Activated T-cell treated with anti-CD3 and anti-CD28 coated beads for 48 hours (primary cell): ENCODE measurements around the gene TCF12.
A peak's percentile ranks its signal among the peaks of the same experiment; 100 is the strongest.
"Not testable (repeated sequence)": the region's sequence is repeated elsewhere in the genome, so short reads cannot be mapped to it uniquely, and the experiment has no call there.

Experiments used
- DNase-seq: peaks from one replicate; pipeline ENCODE4 v3.0.0-alpha.2; 2020; ENCODE audit warnings: low read depth

TCF12 gene

DNA sequence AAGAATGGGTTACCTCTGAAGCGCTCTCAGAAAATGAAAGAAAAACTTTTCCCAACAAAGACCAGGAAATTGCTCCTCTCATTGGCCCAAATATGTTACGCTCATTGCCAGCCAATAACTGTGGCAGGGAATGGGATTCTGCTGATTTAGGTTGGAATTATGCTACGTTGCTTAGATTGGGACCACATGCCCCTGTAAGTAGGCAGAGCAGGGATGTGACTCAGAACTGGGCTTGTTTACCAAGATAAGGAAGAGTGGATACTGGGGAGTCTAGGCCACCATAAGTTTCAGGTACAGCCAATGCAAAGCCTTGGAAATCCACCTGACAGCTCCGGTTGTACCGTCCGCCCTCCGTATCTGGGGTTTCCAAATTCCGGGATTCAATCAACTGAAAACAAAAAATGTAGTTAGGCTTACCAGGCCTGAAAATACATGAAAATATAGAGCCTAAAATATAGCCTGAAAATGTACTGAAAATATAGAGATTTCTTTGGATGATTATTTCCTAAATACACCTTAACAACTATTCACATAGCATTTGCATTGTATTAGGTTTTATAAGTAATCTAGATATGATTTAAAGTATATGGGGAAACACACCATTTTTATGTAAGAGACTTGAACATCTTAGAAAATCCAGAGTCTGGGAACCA lies 1.5 kb upstream of the TCF12 start:
- DNase-seq = no peak

DNA sequence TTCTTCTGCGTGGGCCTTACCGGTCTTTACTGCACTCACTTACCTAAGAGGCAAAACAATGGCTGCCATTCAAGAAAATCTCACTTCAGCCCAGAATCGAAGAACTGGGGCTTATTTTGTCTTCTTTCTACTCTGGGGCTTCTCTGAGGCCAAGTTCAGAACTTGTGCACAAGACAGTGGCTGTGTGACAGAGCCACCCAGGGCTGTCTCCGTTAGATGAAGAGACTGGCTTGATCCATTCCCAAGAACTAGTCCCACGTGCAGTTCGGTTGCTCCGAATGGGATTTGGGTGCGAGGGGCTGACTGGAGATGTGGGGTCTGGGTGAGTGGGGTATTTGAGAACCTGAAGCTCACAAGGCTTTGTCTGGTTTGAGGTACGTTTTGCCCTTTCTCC lies 795 bp upstream of the TCF12 start:
- DNase-seq = no peak

DNA sequence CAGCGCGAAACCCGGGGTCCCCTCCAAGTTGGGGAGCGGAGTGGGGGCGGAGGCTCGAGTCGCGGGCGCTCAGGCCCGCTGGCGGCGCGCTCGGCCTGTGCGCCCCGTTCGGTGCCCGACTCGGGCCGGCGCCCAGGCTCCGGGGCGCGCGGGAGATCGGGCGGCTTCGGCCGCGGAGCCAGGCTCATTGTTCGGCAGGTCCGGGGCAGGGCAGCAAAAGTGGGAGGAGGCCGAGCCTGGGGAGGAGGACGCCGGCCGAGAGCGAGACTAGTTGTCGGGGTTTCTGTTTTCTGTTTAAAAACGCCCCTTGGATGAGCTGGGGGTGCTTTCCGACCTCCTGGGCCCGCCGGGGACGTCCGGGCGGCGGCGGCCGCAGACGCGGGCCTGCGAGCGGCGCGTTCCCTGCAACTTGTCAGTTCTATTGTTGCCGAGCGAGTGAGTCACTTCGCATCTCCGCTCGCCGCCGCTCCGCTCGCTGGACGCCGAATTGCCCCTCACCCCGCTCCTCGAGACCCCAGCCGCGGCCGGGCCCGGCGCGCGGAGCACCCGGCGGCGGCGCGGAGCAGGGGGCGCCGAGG lies 676 bp downstream of the TCF12 start:
- DNase-seq = peak; percentile 47

DNA sequence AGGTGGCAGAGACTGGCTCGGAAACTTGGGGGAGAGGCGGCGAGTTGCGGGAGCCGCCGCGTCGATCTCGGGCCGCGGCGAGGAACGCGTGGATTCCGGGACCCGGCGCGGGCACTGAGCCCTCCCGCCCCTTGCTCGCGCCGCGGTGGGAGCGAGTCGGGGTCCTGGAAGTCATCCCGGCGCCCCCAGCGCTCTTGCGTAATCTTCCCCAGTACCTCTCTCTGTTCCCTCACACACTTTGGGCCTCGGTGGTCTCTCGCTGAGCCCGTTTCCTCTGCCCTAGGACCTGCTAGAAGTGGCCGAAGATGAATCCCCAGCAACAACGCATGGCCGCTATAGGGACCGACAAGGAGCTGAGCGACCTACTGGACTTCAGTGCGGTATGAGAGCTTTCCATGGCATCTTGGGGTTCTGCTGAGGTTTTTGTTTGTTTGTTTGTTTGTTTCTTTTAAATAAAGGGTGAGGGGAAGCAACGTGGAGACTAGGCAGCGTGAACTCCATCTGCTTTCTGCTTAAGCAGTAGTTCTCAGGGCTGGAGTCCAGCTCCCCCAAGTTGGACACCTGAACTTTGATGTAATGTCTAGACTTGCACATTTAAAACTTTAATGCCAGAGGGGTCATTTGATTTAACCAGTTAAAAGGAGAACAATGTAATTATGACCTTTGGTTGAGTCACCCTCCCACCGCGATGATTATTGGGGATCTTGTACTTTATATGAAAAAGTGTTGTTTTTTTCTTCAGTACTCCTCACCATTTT lies 1.3 kb downstream of the TCF12 start:
- DNase-seq = no peak

DNA sequence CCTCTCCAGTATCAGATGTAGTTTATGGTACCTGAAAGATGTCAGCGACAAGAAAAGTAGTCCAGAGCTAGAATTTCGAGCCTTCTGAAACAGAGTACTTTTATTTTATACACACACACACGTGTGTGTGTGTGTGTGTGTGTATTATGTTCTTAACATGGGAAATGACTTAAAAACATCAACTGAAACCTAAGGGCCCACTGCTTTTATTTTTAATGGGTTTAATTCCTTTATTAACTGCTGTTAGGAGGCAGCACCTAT lies 1.9 kb downstream of the TCF12 start:
- DNase-seq = no peak

DNA sequence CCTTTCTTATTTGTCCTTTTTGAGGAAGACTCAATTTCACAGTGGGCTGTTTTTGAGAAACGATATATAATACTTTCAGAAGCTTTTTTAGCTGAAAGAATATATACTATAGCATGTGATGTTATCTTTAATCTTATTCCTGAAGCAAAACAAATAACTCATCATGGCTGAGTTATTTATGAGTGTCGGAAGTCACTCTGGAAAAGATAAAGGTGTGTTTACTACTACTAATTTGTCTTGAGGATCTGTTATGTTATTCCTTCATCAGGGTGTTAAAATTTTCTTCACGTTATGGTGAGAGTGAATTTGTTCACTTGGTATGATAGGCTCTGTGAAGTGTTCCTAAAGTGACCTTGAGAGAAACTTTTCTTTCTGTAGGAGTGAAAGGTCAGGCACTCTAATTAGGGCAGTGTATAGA lies 4.7 kb downstream of the TCF12 start:
- DNase-seq = no peak

DNA sequence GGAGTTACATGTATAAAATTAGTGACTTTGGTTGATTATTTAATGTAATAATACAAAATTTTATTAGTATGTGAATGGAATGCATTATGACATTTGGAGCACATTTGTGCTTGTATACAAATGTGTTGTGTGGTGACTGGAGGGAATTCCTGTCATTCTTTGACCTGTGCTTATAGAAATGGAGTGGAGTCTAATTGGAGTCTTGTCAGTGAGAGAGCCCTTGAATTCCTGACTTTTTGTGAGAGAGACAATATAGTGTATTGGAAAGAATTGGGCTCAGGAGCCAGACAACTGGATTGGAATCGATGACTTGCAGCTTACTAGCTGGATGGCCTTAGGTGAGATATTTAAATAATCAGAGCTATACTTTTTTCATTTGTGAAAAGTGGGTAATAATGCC lies 9.4 kb downstream of the TCF12 start:
- DNase-seq = no peak

DNA sequence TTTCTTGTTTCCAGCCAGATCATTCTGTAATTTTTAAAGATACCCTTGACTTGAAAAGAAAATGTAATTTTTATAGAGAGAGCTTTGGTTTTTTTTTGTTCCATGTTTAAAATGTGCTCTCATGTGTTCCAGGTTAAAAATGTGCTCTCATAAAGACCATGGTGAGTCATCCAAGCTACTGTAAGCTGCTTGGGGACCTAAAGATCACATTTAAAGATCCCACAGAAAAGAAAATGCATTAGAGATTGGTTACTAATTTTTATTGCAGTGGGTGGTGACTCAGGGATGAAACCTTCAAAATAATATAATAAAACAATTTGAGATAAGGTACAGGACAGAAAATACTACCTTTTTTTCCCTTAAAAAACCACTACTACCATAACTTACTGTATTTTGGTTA lies 11.0 kb downstream of the TCF12 start:
- no peak for DNase-seq

DNA sequence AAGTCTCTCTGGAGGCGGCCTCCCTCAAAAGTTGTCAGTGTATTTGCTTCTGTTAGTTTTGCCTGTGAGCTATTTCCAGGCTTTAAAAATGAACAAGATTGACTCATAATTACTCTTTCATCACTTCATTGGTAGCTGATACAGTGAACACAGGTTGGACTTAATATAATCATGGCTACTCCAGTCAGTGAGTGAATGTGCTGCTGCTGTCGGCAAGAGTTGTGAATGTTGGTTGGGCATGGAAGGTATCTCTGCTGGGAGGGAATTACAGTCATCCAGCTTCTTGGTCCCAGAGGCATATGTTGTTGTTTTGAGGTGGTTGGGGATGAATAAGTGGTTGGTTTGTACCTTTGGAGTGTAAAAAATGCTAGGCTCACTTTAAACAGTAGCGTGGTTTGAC lies 11.5 kb downstream of the TCF12 start:
- no peak for DNase-seq

DNA sequence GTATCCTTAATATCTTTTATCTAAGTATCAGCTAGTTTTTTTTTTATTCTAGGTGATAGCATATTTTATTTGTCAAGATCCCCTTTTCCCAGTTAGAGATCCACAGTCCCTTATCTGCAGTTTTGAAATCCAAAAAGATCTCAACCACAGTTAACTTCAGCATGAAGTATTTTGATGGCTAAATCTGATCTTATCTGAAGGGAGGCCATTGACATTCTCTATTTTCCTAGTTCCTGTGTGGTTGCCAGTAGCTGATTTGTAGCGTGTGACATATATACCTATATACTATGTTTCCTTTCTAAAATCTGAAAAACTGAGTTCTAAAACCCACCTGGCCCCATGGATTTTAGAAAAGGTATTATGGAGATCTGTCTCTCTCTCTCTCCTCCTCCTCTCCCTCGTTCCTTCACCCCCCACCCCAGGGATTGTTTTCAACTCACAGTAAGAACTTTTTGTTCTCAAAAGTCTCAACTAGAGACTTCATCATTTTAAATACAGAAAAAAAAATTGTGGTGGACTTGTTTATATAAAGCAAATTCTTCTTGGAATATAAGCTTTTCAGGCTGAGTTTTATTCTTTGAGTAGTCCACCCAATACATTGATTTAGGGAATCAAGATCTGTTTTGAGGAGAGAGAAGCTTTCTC lies 12.3 kb downstream of the TCF12 start:
- DNase-seq = no peak

DNA sequence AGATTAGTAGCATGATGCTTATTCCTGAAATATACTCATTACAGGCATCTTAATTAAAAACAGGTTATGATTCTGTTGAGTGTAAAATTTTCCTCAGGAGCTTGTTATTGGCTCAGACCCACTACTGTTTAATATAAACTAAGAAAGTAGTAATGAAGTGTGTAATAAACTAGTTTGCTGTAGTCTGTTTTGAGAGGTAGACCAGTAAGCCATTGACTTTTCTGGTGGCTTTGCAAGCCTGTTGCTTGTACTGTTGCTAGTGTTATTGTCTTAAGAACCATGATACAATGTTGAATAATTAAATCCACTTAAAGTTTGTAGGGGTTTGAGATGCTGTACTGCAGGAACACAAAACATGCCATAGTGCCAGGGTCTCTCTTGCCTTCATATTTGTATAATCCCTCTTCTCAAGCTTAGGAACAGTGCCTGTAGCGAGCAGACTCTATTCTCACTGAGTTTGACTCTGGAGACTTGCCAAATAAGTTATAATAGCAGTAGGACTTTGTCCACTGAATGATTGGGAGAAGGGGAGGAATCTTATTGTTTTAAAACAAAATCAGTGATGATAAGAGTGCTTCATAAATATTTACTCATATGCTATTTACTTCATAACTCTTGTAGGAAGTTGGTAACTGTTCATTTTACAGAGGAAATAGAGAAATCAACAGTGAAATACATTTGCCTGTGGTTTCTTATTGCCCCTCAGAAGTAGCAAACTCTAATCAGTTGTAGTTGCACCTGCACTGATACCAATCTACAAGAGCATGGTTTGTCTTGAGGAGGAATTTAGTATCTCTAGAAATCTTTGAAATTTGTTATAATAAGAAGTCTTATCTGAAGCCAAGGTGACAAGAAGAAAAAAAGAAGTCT lies 13.4 kb downstream of the TCF12 start:
- DNase-seq = no peak

DNA sequence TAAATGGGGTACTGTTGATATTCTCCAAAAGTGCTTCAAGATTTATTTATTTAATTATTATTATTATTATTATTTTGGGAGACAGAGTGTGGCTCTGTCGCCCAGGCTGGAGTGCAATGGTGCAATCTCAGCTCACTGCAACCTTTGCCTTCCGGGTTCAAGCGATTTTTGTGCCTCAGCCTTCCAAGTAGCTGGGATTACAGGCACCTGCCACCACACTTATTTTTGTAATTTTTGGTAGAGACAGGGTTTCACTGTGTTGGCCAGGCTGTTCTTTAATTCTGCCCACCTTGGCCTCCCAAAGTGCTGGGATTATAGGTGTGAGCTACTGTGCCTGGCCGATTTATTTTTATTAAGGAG lies 14.0 kb downstream of the TCF12 start:
- not testable (repeated sequence) for DNase-seq

DNA sequence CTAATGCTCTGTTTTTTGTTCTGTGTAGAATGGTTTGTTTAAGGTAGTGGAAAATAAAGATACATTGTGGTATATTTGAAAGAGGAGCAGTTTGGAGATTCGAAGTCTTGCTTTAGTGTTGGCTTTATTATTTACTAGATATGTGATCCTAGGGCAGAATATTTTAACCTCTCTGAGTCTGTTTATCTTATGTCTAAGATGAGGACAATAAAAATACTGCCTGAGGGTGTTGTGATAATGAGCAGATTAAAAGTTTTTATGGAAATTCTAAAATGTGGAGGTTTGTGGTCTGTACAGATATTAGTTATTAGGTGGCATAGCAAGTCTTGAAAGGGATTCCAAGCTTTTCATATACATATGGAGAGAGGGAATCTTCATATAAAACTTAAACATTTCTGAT lies 15.0 kb downstream of the TCF12 start:
- DNase-seq = no peak

DNA sequence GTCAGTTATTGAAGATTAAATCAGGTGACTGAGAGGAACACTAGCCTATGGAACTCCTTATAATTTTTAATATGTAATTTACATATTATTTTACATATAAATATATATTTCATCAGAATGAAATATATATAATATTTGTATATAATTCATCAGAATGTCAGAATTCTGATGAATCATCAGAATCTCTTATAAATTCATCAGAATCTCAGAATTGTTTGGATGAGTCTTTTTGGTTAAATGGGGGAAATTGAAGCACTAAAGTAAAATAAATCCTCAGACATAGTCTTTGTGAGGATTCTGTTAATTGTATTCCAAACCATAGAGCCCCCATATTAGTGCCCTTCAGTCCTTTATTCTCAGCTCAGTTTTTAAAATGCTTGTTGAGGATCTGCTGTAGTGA lies 15.4 kb downstream of the TCF12 start:
- DNase-seq = no peak

DNA sequence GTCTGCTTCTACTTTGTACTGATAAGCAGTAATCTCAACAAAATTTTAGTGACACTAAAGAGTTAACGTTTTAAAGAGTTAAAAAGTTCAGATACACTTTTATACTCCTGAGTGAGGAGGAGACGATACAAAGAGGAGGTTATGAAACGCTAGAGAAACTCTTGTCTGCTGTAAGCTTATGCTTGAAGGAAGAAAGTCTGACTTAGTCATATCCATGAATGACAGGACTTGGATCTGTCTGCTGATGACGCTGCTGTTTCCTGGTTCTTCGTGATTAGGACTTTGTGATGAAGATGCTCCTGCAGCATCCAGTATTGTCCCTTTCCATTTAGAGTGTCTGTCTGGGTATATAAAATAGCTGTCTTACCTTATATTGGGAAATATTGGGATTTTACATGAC lies 15.8 kb downstream of the TCF12 start:
- DNase-seq = no peak

DNA sequence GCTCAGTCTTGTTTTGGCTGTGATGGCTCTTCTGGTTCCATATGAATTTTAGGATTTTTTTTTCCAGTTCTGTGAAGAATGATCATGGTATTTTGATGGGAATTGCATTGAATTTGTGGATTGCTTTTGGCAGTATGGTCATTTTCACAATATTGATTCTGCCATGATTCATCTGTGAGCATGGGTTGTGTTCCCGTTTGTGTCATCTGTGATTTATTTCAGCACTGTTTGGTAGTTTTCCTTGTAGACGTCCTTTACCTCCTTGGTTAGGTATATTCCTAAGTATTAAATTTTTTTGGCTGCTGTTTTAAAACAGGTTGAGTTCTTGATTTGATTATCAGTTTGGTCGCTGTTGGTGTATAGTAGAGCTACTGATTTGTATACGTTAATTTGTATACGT lies 18.5 kb downstream of the TCF12 start:
- no peak for DNase-seq

DNA sequence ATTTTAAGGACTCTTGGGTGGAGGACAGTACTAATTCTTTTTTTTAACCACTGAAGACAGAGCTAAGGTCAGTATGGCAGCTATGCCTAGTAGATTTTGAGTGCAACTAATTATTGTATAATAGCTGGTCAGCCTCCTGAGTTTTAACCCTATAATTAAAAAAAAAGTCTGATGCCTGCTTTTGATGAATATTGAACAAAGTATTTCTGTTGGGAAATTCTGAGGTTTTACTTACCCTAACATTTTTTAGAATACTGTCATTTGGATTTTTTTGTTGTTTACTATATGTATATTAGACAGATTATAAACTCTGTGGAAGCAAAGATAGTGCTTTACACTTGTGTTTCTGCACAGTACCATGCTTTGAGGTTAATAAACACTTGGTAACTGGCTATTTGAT lies 20.8 kb downstream of the TCF12 start:
- DNase-seq = no peak

DNA sequence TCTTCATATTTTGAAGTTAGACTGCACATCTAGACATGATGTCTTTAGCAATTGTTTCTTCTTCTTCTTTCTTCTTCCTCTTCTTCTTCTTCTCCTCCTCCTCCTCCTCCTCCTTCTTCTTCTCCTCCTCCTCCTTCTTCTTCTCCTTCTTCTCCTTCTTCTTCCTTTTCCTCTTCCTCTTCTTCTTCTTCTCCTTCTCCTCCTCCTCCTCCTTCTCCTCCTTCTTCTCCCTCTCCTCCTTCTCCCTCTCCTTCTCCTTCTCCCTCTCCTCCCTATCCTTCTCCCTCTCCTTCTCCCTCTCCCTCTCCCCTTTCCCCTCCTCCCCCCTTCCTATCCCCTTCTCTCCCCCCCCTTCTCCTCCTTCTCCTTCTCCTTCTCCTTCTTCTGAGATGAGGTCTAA lies 21.9 kb downstream of the TCF12 start:
- DNase-seq = no peak

DNA sequence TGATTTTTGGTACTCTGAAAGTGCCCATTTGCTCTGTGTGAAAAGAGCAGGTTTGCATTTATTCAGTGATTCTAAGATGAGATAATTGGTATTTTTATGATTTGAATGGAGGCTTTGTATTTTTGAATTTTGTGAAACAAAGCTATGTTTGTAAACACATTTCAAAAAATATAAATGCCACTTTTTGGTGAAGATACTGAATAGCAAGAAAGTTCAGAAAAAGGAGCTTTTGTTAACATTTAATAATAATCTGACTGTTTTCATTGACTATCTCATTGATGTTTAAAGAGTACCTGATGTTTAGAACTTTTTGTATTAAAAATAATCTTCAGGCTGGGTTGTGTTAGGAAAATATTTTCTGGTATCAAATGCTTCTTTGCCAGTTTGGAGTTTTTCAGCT lies 23.7 kb downstream of the TCF12 start:
- DNase-seq = no peak

DNA sequence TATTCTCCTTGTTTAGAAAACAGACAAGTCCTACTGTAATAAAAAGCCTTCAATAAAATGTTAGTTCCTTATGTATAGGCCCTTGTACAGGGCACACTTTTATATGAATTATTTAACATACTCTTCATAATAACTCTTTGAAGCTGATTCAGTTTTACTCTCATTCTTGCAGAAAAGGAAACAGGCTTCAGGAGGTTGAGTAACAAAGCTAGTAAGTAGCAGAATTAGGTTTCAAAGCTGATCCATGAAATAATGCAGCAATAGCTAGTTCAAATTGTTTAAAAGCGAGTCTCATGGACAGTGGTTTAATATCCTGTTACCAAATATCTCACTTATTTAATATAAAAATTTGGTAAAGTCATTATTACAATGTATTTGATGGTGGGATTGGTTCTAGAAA lies 25.0 kb downstream of the TCF12 start:
- DNase-seq = no peak

DNA sequence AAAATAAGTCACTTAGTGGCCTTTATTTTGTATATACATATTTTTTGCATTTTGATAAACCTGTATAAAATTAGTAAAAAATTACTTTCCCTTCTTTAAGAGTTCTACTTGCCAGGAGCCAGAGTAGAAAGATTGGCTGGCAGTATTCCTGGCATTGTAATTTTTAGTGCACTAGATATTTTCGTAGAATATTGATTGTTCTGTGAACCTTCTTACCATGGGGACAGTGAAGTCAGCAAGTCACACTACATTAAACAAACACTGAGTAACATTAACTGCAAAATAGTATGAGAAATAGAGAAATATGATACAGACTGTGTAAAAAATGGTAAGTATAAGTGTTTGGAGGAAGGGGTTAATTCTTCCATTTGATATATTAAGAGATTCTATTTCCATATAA lies 26.0 kb downstream of the TCF12 start:
- DNase-seq = no peak

DNA sequence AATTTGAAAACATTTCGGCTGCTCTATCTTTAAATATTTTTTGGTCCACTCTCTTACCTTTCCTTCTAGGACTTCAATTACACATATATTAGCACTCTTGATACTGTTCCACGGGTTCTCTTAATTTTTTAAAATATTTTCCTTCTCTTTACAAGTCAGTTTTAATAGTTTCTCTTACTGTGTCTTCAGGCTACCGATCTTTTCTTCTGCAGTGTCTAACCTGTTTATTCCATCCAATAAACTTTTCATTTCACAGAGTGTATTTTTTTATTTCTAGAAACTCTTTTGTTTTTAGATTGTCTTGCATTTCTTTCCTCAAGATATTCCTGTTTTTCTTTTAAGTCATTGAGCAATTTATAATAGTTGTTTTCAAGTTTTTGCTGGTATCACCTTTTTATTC lies 27.7 kb downstream of the TCF12 start:
- DNase-seq = no peak
